K562 (cell line): ENCODE measurements around the gene FAM53C.

ENCODE experiments used
- CTCF ChIP-seq, 3 experiments: IDR thresholded peaks in 2 of 3; conservative IDR thresholded peaks in 1 of 3; 2 replicates each; pipeline ENCODE4 v1.5.1; 2011 to 2012; ENCODE audit warnings: low read length in 3 of 3, mild to moderate bottlenecking in 3 of 3, control low read depth in 2 of 3, improper control_type of control experiment in 1 of 3, inconsistent platforms in 1 of 3, low read depth in 1 of 3, mixed read lengths in 1 of 3, moderate library complexity in 1 of 3; ENCODE audit not compliant: insufficient read depth in 2 of 3
- HNRNPL ChIP-seq: fragments of 200-400 bp; formaldehyde crosslinking; IDR thresholded peaks from 2 replicates; pipeline ENCODE4 v1.6.1; 2017; ENCODE audit warnings: low read depth, mild to moderate bottlenecking, low read length
- MAFK ChIP-seq: IDR thresholded peaks from 2 replicates; pipeline ENCODE4 v1.6.1; 2011; ENCODE audit warnings: low read length, improper control_type of control experiment
- SREBF2 ChIP-seq: sonication (generic); formaldehyde crosslinking; IDR thresholded peaks from 2 replicates; pipeline ENCODE4 v1.4.0; 2020; ENCODE audit warnings: mild to moderate bottlenecking, missing genetic modification reagents
- STAT5B ChIP-seq: fragments of 250-450 bp; sonication (Bioruptor Pico); IDR thresholded peaks from 2 replicates; pipeline ENCODE4 v1.8.0; 2021; ENCODE audit warnings: mild to moderate bottlenecking, inconsistent platforms
- TAF15 ChIP-seq: fragments of 200-400 bp; formaldehyde crosslinking; IDR thresholded peaks from 2 replicates; pipeline ENCODE4 v1.6.1; 2017; ENCODE audit warnings: mild to moderate bottlenecking, low read depth, low read length, moderate library complexity
- ZNF398 ChIP-seq: fragments of 250-450 bp; sonication (Bioruptor Pico); IDR thresholded peaks from 2 replicates; pipeline ENCODE4 v1.8.0; 2021; ENCODE audit warnings: moderate library complexity, mild to moderate bottlenecking, inconsistent platforms

GRCh38 chr5:138382347-138382746 is 44.3 kb downstream of the FAM53C start:
- TF ChIP-seq TAF15 (no peak), HNRNPL (no peak), ZNF398 (CRISPR knock-in tag) (no peak), CTCF (IDR thresholded peaks at IDR 0.05 in 2 of 3, conservative IDR thresholded peaks at IDR 0.05 in 1 of 3; ENCODE audit: insufficient read depth in 2 of 3, low read depth in 1 of 3, low read length in 3 of 3) (no peak), STAT5B (CRISPR knock-in tag) (no peak), SREBF2 (CRISPR knock-in tag) (no peak), MAFK (no peak)
